Urinary bladder (tissue), 4 donors: ENCODE data around the gene MIER3. TPM values are rescaled to one million over a fixed set of nuclear protein-coding genes. Genes with fewer than 3 reads are reported as not detected.

ENCODE experiments used
- DNase-seq: peaks from one replicate; pipeline ENCODE4 v3.0.0-alpha.2; 2015; ENCODE audit errors: extremely low spot score
- H3K27ac ChIP-seq: one replicate; pipeline ENCODE4 v1.5.1; 2013; ENCODE audit warnings: low read depth, mild to moderate bottlenecking, moderate library complexity
- H3K36me3 ChIP-seq: one replicate; pipeline ENCODE4 v1.6.1; 2013; ENCODE audit warnings: mild to moderate bottlenecking, moderate library complexity; ENCODE audit not compliant: insufficient read depth
- H3K4me1 ChIP-seq: one replicate; pipeline ENCODE4 v1.6.1; 2013; ENCODE audit warnings: mild to moderate bottlenecking, moderate library complexity; ENCODE audit not compliant: insufficient read depth
- H3K4me3 ChIP-seq: one replicate; pipeline ENCODE4 v1.5.1; 2013; ENCODE audit warnings: low read depth, low read length
- WGBS: extraction: QIAGEN DNeasy Blood & Tissue Kit; methylation state at CpG from one replicate; pipeline ENCODE4 v1.1.7; 2013; 5-methylcytosine and 5-hydroxymethylcytosine counted together
- polyA plus RNA-seq: library from polyadenylated mRNA; stranded (reverse); fragments of 200-250 nt; gene quantifications from one replicate; pipeline ENCODE4 v1.2.3, GENCODE V29; 2013
- total RNA-seq: library from RNA; depleted of rRNA; stranded (reverse); fragments of >200 nt; gene quantifications from one replicate; pipeline ENCODE4 v1.2.3, GENCODE V29; 2014
- donor health status: healthy with polysubstance abuse.
- donor health status: healthy.

Gene MIER3, protein sequence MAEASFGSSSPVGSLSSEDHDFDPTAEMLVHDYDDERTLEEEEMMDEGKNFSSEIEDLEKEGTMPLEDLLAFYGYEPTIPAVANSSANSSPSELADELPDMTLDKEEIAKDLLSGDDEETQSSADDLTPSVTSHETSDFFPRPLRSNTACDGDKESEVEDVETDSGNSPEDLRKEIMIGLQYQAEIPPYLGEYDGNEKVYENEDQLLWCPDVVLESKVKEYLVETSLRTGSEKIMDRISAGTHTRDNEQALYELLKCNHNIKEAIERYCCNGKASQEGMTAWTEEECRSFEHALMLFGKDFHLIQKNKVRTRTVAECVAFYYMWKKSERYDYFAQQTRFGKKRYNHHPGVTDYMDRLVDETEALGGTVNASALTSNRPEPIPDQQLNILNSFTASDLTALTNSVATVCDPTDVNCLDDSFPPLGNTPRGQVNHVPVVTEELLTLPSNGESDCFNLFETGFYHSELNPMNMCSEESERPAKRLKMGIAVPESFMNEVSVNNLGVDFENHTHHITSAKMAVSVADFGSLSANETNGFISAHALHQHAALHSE
- 36.6 TPM for total RNA-seq
- 8.7 TPM for polyA plus RNA-seq

DNA sequence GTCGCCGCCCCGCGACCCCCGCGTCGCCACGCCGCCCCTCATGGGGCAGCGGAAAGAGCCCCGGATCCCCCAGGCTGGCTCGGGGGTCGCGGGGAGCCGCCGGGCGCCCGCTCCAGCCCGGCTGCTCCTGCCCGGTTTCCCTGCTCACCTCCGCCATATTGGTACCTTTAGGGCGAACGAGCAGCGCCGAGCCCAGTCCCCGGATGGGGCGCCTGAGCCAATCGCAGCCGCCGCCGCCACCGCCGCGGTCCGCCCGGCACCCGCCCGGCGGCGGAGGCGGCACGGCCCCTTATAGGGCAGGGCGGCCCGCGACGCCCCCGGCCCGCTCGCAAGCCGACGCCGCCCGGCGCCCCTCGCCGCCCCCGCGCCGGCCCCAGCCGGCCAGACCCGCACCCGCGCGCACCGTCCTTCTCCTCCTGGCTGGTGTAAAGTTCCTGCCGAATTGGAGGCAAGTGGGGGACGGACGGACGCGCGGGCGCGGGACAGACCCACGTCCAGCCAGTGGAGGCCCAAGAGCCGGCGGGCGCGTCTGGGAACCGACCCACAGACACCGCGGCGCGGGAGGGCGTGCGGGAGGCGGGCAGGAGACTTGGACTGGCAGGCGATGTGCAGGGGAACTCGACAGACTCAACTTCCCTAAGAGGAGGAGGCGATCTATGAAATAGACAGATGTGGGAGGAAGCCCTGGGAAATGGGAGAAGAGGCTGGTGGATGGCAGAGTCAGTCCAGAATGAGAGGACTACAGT is at the start of gene MIER3:
Gene MIER3 (minus strand): TSS at position 178 of the 746 bp plus-strand sequence. CDS start 21 bp downstream, at position 157.
- H3K4me1 ChIP-seq: no peaks in the 10 kb centered on the region
- no peaks in the 10 kb centered on the region for H3K36me3 ChIP-seq
- peak within 1 kb of the TSS; percentile 100 for H3K4me3 ChIP-seq
- no peak for DNase-seq
- WGBS: under 1% methylated on average over 89 of the region's 89 CpGs
- H3K27ac ChIP-seq: peak within 1 kb of the TSS; percentile 94

DNA sequence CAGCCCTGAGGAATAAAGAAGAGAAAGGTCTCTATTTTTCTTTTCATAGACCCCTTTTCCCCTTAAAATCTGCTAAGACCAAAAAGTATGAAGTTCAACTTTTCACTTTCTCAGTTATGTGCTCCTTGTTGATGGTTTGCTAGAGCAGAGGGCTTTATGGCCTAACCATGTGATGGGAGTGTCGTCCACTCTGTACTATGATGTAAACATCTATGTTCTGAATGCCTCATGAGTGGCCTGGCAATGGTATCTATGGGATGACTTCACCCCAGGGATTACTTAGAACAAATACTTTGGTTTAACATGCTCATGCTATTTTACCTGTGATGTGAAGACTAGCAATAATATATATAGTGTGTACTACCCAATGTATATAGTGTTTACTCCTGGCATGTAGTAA is 43.7 kb upstream of the MIER3 start:
- WGBS: 48% methylated on average over 1 of the region's 1 CpG
- Histone ChIP-seq H3K36me3 (no peaks in the 10 kb centered on the region), H3K4me1 (no peaks in the 10 kb centered on the region), H3K4me3 (no peak overlapping the region), H3K27ac (no peak overlapping the region)
- no peak for DNase-seq

DNA sequence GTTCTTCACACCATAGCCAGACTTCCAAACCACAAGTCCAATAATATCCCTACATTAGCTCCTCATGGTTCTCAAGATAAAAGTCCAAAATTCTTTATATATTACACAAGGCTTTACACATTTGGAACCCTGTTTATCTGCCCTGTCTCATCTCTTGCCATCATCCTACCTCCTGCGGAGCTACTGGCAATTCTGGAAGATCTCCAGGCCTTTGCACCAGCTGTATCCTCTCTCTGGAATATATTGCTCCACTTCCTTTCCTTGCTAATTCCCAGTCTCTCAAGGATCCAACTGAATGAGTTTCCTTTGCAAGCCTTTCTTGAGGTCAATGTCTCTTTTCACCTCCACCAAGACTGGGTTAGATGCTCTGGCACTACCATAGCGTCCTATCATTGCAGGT is 41.3 kb upstream of the MIER3 start:
- H3K36me3 ChIP-seq: no peaks in the 10 kb centered on the region
- DNase-seq: no peak
- H3K4me1 ChIP-seq: no peaks in the 10 kb centered on the region
- H3K27ac ChIP-seq: no peak overlapping the region
- 66% methylated on average over 2 of the region's 2 CpGs for WGBS
- H3K4me3 ChIP-seq: no peak overlapping the region

DNA sequence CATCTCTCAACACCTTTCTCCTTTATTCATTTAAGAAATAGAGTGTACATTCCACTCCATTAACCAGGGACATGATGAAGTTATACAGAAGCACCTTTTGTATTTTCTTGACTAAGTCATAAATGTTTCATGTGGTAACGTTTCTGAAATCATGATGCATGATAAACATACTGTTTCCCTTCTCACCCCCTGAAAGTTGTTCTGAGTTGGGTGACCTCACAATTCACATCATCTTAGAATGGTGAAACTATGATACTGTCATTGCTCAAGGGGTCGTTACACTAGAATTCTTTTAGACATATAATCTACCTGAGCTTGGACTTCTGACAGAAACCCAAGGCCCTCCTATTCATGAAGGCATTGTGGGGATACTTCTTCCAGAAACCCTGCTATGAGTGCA is 37.8 kb upstream of the MIER3 start:
- no peak for DNase-seq
- 60% methylated on average over 2 of the region's 2 CpGs for WGBS
- H3K27ac ChIP-seq: no peak overlapping the region
- H3K4me3 ChIP-seq: no peak overlapping the region
- no peaks in the 10 kb centered on the region for H3K36me3 ChIP-seq
- no peaks in the 10 kb centered on the region for H3K4me1 ChIP-seq

DNA sequence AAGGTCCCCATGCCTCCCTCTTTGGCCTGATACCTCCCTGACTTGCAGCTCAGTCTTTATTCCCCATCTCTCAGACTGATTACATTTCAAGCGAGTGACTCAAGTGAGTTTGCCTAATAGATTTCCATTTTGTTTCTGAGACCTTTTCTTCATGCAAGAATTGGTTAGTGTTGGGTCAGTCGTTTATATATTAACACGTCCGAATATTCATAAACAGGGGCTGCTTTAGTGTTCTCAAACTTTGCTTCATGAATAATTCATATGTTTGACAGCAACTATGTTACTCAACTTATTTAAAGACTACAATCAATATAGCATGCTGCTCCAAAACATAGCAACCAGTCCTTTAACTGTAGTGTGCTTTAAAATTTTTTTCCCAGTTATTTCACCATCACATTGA is 36.6 kb upstream of the MIER3 start:
- no peak overlapping the region for H3K4me3 ChIP-seq
- no peak overlapping the region for H3K27ac ChIP-seq
- H3K4me1 ChIP-seq: no peaks in the 10 kb centered on the region
- 94% methylated on average over 4 of the region's 4 CpGs for WGBS
- no peak for DNase-seq
- no peaks in the 10 kb centered on the region for H3K36me3 ChIP-seq

DNA sequence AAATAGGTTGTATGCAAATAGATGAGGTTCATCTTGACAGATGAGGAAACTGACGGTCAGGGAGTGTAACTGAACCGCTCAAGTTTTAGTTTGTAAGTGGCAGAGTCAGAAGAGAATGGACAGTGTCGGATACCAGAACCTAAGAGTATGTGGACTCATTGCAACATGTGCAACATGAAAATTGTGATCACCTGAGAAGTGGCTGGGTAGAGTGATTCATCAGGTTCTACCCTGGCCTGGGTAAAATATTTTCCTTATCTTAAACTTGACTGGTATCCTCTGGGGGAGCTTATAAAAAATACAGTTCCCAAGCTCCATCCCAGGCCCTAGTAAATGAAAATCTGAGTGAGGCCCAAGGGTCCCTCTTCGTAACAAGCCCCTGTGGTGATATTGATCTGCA is 35.2 kb upstream of the MIER3 start:
- Histone ChIP-seq H3K4me1 (no peaks in the 10 kb centered on the region), H3K36me3 (no peaks in the 10 kb centered on the region), H3K4me3 (no peak overlapping the region), H3K27ac (no peak overlapping the region)
- DNase-seq: no peak
- WGBS: 96% methylated on average over 4 of the region's 4 CpGs

DNA sequence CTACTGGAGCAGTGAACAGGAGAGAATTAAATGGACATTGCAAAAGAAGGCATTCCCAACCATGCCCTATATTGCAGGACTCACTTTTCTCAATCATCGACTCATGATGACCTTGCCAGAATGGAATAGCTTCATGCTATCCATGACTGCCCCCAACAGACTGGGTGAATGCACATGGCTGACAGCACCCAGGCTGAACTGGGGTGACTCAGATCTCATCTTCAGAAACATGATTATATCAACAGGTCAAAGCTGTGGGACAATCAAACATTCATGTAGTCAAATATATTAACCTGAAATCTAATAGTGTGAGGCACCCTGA is 34.7 kb upstream of the MIER3 start:
- DNase-seq: no peak
- H3K27ac ChIP-seq: no peak overlapping the region
- H3K36me3 ChIP-seq: no peaks in the 10 kb centered on the region
- no peaks in the 10 kb centered on the region for H3K4me1 ChIP-seq
- no peak overlapping the region for H3K4me3 ChIP-seq
- 93% methylated on average over 1 of the region's 1 CpG for WGBS

DNA sequence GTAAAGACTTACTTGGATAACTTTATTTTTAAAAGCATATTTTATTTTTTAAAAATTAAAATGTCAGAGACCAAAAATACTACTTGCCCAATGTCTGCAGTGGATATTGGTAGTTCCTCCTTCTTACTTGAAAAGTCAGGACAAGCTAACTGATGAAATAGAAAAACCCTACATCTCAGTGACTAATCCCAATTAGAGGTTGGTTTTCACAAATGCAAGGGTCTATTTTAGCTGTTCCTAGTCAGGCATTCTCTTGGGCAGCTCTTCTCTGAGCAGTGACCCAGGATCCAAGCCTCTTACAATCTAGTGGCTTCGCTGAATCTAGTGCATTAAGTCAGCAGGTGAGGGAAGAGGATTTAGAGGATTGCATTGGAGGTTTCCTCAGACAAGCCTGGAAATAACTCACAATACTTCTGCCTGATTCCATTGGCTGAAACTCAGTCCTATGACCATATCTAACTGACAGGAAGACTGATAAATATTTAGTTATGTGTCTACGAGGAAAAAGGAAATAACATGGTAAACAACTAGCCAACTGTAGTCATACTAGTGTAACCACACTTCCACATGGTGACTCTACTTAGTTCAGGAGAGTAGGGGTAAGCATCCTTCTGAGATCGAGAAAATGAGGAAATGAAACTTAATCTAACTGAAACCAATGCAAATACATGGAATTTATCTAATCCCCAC is 34.2 kb upstream of the MIER3 start:
- no peak for DNase-seq
- no peaks in the 10 kb centered on the region for H3K4me1 ChIP-seq
- H3K4me3 ChIP-seq: no peak overlapping the region
- no peak overlapping the region for H3K27ac ChIP-seq
- H3K36me3 ChIP-seq: no peaks in the 10 kb centered on the region
- 71% methylated on average over 3 of the region's 3 CpGs for WGBS

DNA sequence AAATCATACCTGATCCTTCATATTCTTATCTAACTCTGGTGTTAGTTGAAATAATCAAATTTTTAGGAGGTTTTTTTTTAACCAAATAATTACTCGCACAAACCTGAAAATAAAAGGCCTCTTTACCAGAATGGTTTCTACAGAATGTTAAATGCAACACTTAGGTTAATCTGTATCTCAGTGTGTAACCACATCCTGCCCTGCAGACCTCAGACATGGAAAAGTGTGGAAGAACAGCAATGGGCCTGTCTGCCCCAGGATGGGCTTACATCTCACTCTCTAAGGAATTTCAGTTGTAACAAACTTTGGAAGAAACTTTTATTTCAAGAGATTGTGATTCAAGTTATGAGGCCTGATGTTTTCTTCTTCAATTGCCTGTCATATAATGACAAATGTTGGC is 32.5 kb upstream of the MIER3 start:
- no peak for DNase-seq
- Histone ChIP-seq H3K4me1 (no peaks in the 10 kb centered on the region), H3K27ac (no peak overlapping the region), H3K4me3 (no peak overlapping the region), H3K36me3 (no peaks in the 10 kb centered on the region)
- 80% methylated on average over 1 of the region's 1 CpG for WGBS

DNA sequence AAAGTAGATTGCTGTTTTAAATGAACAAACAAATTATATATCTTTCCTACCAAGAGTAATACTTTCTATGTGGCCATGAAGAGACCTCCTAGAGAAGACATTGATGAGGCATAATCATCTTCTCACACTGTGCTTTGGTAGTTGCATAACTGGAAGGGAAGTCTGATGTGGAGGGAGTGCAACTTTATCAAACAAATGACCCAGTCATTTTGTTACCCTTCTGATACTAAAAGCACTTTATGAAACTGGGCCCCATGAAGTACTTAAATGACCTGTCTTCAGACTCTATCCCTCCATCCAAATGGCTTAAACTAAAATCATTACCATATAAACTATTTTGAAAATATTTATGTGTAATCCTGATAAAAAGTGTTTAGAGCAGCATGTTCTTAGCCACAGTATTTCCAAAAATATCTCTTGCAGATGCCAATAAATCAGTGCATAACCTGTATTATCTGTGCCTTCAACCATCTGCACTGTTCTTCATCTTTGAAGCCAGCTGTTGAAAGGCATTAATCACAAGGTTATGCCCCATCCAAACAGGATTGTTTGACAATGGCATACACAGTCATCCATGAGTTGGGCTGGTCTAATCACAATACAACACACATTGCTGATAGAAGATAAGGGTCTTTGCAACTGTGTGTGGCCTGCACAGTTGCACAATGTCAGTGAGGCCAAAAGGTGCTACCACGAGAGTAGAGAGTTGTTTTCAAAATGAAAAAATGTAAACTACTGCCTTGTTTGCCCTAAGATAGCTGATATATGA is 31.9 kb upstream of the MIER3 start:
- no peak overlapping the region for H3K27ac ChIP-seq
- H3K36me3 ChIP-seq: no peaks in the 10 kb centered on the region
- H3K4me3 ChIP-seq: no peak overlapping the region
- WGBS: 26% methylated on average over 1 of the region's 1 CpG
- H3K4me1 ChIP-seq: no peaks in the 10 kb centered on the region
- no peak for DNase-seq

DNA sequence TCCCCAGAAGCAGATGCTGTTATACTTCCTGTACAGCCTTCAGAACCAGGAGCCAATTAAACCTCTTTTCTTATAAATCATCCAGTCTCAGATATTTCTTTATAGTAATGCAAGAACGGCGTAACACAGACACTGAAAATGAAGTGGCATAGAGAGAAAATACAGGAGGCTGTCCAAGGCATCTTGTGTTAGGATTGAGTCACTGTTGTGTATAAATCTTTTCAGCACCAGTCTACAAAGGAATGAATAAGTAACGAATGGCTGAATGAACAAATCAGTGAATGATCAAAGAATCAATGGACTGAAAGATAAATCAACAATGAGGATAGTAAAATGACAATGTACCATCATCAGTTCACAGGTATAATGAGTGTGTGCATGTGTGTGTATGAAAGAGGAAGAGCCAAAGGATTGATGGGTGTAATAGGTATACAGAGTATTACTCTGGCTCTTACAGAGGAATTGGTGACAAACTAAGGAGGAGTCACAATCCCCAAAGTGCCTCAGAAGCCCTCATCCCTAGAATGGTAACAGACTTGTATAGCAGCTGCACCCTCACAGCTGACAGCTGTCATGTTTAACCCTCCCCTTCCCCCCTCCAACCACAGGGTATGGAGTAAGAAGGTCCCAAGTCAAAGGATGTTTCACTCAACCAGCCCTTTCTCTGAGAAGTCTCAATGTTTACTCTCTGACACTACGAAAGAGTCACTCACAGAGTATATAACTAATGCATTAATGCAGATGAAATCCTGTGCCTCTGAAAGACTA is 29.8 kb upstream of the MIER3 start:
- no peak for DNase-seq
- Histone ChIP-seq H3K4me3 (no peak overlapping the region), H3K4me1 (no peaks in the 10 kb centered on the region), H3K27ac (no peak overlapping the region), H3K36me3 (no peaks in the 10 kb centered on the region)
- 83% methylated on average over 4 of the region's 4 CpGs for WGBS

DNA sequence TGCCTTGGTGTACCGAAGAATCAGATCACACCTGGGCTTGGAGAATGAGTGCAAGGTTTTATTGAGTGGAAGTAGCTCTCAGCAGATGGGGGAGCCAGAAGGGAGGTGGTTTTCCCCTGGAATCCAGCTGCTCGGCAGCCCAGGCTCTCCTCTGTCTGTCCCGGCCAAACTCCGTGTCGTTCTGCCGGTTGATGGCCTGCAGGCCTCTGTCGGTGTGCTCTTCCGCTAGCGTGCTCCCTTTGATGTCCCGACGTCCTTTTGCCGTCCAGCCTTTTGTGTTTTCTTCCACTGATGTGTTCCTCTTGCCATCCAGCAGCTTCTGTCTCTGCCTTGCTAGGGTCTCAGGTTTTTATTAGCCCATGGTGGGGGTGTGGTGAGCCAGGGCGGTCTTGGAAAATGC is 28.0 kb upstream of the MIER3 start:
- H3K36me3 ChIP-seq: no peaks in the 10 kb centered on the region
- H3K4me1 ChIP-seq: no peaks in the 10 kb centered on the region
- H3K4me3 ChIP-seq: no peak overlapping the region
- DNase-seq: no peak
- WGBS: 69% methylated on average over 13 of the region's 13 CpGs
- no peak overlapping the region for H3K27ac ChIP-seq
